HG03095 (cell line): Measurements from ENCODE around the gene HACD3.
"Not testable (repeated sequence)": the region's sequence is repeated elsewhere in the genome, so short reads cannot be mapped to it uniquely, and the experiment has no call there.

ENCODE experiments used
- ATAC-seq: cut with Tn5 transposase; IDR thresholded peaks from one replicate; pipeline ENCODE4 v1.9.1; 2021; ENCODE audit warnings: moderate library complexity; ENCODE audit not compliant: unreplicated experiment

HACD3 gene

GRCh38 chr15:65547841-65548240 lies 17.6 kb downstream of the HACD3 start:
- ATAC-seq: no peak

- not testable (repeated sequence) for ATAC-seq
These were observed 19.0 kb downstream of the HACD3 start for GRCh38 chr15:65549288-65549687.

GRCh38 chr15:65550681-65551098 lies 20.4 kb downstream of the HACD3 start:
- no peak for ATAC-seq

DNA sequence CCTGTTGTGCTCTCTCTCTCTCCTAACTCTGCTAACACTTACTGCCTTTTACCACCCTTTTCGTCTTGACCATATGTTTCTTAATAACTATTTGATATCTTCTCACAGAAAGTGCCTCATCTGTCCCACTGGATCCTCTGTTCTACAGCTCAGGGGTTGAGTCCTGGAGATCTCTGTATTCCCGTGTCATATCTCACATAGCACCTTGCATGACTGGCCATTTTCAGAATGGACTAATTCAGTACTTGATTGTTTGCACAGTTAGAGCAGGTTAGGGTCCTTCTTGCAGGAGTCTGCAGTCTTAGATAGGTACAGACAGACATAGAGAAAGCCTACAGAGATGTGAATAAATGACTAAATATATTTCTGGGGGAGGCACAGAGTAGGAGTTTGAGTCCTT lies 20.9 kb downstream of the HACD3 start:
- ATAC-seq: no peak

DNA sequence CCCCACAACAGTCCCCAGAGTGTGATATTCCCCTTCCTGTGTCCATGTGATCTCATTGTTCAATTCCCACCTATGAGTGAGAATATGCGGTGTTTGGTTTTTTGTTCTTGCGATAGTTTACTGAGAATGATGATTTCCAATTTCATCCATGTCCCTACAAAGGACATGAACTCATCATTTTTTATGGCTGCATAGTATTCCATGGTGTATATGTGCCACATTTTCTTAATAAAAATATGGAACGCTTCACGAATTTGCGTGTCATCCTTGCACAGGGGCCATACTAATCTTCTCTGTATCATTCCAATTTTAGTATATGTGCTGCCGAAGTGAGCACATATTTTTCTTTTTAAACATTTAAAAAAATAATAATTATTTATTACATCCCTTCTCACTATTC lies 22.6 kb downstream of the HACD3 start:
- not testable (repeated sequence) for ATAC-seq

- ATAC-seq: no peak
These were observed 23.4 kb downstream of the HACD3 start for GRCh38 chr15:65553691-65554090.

GRCh38 chr15:65556622-65557021 lies 26.4 kb downstream of the HACD3 start:
- no peak for ATAC-seq

DNA sequence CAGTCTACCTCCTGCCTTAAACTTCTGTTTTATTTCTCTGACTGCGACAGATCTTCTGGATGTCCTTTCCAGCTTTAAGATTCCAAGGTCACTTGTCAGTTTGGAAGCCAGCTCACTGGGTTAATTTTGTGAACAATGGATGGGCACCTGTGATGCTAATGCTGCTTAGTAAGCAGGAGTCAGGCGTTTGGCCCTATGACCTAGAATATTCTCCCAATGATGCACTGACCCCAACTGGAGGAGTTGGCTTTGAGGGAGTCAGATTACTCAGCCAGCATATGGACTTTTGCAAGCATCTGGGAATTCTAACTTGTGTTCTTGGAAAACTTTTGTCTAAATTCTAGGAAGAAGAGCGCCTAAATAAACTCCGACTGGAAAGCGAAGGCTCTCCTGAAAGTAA lies 28.1 kb downstream of the HACD3 start:
- no peak for ATAC-seq

GRCh38 chr15:65558997-65559760 lies 28.9 kb downstream of the HACD3 start:
- no peak for ATAC-seq

DNA sequence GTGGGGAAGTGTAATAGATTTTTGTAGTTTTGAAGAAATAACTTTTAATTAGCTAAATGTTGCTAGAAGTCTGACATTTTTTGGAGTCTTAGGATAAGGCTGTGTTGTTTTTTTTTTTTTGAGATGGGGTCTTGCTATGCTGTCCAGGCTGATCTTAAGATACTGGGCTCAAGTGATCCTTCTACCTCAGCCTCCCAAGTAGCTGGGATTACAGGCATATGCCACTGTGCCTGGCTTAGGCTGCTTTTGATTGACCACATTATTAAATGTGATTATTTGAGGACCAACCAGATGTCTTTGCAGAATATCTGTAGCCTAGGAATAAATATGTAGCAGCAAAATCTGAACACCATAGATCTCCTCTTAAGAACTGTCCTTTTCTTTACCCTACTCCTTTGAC lies 29.7 kb downstream of the HACD3 start:
- ATAC-seq: no peak

- ATAC-seq: no peak
These were observed 31.7 kb downstream of the HACD3 start for GRCh38 chr15:65561934-65562333.

DNA sequence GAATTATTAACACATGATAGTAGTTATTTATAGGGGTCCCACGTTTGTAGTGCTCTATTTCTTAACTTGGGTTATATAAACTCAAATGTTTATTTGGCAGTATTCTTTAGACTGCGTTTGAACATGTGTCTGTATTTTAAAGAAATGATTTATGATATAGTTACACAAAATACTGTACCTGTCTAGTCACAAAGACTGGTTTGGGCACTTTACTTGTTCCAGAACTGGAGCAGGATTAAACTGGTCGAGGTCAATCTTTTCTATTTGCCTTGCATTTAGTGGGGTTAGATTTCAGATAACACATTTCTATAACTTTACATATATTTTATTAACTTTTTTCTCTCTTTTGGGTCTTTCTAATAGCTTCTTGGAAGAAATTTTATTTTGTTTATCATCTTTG lies 39.5 kb downstream of the HACD3 start:
- no peak for ATAC-seq

GRCh38 chr15:65571971-65572370 lies 41.7 kb downstream of the HACD3 start:
- no peak for ATAC-seq

DNA sequence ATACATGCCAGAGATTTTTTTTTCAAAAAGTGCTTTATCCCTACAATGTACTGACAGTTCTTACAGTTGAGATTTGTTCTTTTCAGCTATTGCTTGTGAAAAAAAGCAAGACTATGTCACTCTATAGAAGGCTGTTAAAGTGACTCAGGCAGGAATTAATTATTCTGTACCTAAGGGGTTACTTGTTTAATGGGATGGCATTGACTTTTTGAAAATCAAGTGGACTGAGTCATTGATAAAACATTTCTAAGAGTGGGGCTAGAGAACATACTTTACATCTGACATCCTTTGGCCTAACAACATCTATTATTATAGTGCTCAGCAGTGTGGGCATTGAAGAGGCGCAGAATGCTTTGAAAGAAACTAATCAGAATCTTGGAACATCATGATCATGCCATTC lies 46.4 kb downstream of the HACD3 start:
- no peak for ATAC-seq

GRCh38 chr15:65577129-65577996 lies 47.1 kb downstream of the HACD3 start:
- no peak for ATAC-seq

DNA sequence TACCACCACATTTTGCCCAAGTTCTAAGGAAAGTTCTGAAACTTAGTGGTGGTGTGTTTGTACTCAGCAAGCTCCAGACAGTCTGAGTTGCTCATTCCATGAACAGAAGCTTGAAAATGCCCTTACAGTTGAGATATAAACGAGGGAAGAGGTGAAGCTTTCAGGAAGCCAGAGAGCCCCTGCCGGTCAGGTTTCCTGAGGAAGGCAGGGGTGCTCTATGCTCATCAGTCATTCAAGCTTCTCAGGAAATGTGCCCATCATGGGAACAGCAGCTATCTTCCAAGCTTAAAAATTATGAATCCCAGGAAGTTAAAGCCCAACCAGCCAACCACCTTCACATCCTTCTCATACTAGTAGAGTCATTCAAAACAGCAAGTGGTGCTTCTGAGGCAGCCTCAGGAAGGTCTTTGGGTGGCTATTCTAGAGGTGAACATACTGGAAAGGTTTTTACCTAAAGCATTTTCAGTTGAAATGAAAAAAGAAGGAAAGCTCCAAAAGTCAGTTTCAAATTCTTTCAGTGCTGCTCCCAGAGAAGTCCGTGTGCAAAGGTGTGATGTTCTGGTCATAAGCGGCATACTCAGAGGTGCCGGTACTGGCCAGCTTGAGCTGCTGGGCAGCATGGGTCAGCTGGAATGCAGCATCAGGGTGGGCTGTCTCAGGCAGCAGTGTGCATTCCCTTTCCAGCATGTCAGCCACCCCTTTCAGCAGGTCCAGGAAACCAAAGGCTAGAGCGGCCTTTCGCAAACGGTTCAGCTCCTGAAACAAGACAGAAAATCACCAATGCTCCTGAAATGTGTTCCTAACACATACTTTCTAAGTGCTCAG lies 48.9 kb downstream of the HACD3 start:
- no peak for ATAC-seq

- ATAC-seq: no peak
These were observed 49.5 kb downstream of the HACD3 start for GRCh38 chr15:65579762-65580161.

DNA sequence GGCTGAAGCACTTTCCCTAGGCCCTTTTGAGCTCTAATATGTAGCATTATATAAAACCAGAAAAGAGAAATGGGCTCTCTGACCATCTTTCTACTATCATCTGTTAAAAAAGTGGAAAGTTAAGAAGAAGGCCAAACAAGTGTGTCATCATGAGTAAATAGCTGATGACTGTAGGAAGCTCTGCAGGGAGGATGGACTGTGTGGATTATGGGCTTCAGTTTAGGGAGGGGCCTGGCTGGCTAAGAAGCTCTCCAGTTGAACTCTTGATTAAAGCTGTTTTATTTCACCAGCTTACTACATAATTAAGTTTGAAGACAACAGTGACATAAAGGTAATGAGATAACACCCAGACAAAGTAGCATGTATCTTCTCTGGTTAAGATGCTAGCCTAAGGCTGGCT lies 50.0 kb downstream of the HACD3 start:
- ATAC-seq: no peak

DNA sequence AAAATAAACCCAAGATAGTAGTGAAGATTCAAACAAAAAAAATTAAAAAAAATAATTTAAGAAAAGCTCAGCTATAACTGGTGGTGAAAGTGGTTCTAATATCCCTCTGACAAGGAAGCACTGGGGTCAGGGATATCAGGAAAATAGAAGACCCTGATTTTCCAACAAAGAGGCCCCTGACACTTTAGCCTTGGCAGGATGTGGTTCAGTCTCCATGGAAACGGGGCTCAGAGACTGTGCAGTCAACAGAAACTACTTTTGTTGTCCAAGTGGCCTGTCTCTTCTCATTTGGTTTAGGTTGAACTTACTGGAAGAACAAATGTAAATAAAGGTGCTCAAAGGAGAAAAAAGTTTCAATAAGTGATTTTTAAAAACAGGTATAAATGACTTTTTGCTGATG lies 53.4 kb downstream of the HACD3 start:
- no peak for ATAC-seq

DNA sequence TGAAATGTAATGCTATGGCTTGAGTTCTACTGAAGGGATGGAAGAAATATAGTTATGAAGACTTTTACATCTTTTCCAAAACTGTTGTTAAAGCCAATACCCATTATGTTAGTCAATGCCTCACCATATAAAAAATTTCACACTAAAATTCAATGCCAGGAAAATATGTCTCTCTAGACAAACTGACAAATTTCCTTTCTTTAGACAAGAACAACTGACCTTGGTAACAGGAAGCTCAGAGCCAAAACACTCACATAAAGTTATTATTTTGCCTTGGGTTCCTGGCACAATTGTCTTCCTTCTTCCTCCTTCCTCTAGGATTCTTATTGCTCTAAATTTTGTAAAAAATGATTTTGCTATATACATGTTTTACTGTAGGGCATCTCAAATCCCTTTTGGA lies 54.0 kb downstream of the HACD3 start:
- no peak for ATAC-seq

DNA sequence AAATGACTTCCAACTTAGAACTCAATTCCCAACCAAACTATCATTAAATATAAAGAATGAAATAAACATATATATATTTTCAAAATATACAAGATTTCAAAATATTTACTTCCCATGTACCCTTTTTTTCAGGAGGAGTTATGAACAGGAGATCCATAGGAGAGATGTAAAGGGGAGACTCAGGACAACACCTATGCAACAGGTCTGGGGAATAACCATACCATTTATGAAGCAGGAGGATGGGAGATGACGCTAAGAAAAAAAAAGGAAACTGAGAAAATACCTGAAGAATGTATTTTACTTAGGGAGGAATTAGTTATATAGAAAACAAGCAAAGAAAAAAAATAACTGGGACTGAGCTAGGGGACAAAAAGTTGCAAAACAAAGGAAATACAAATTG lies 56.8 kb downstream of the HACD3 start:
- no peak for ATAC-seq
